ENCODE data around the gene RMC1.
"Not testable (repeated sequence)": the region's sequence is repeated elsewhere in the genome, so short reads cannot be mapped to it uniquely, and the experiment has no call there.

The RMC1 gene

DNA sequence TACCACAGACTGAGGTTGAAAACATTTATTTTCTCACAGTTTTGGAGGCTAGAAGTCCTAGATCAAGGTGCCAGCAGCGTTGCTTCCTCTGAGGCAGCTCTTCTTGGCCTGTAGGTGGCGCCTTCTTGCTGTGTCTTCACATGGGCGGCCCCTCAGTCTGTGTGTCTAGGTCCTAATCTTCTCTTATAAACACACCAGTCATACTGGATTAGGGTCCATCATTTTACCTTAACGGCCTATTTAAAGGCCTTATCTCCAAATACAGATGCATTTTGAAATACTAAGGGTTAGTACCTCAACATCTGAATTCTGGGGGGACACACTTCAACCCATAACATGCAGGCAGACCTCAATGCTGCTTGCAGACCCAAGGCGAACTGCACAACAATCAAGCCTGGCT lies 4.4 kb upstream of the RMC1 start:
- peak; percentile 70 for DNase-seq

DNA sequence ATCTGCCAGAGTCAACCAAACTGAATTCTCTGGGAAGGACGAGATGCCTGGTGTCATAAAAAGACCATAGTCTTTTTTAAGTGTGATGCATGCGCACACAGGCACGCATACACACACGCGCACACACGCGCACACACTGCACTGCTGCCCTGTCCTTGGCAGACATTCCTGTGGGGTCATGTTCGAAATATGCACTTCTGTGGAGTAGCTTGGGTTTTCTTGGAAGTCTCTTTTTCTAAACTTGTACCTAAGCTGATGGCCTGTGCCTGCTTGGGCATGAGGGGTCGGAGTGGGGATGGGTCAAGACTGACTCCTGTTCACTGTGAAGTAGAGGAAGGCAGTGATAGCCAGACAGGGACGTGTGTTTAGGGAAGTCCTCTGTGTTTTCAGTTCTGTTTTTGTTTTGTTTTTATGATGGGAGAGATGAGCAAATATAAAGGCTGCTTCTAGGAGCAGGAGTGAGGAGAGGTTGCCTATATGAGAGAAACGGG lies 4.0 kb upstream of the RMC1 start:
- DNase-seq: no peak

DNA sequence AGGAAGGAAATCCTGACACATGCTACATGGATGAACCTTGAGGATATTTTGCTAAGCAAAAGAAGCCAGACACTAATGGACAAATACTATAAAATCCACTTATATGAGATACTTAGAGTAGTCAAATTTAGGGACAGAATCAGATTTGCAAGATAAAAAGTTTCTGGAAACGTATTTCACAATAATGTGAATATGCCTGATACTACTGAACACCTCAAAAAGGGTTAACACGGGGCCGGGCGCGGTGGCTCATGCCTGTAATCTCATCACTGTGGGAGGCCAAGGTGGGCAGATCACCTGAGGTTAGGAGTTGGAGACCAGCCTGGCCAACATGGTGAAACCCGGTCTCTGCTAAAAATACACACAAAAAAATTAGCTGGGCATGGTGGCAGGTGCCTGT lies 1.7 kb upstream of the RMC1 start:
- DNase-seq: no peak

DNA sequence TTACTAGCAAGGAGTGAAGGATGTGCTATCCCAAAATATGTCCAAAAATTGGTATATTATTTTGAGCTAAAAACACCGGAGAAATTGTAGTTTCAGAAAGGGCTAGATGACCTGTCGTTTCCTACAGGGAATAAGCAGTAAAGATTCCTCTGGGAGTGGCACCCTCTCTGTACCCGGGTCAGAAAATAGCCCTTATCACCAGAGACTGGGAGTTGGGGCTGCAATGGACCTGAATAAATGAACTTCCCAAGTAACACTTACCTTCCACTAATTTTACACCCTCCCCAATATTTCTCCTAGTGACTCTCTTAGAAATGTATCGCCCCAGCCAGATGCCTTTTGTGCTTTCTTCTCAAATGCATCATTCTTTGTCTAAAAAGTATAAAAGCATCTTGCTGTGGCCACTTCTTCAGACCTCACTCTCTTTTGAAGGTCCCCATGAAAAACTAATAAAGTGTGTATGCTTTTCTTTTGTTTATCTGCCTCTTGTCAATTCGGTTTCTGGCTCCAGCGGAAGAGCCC lies 734 bp upstream of the RMC1 start:
- DNase-seq: no peak

DNA sequence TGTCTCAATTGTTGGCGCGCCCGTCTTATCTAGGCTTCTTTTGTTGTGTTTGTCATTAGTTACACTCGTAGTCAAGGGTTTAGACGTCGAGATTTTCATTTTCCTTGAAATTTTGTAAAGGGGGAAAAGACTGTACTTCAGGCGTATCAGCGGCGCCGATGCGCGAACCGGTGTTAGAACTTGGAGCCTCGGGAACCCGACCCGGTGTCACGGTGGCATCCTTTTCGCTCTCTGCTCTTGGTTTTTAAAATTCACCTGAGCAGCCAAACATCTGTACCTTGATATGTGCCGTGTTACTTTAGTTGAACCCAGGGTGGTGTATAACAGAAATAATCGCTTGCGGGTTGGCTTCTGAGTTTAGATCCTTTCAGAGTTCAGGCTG lies 643 bp downstream of the RMC1 start:
- no peak for DNase-seq

DNA sequence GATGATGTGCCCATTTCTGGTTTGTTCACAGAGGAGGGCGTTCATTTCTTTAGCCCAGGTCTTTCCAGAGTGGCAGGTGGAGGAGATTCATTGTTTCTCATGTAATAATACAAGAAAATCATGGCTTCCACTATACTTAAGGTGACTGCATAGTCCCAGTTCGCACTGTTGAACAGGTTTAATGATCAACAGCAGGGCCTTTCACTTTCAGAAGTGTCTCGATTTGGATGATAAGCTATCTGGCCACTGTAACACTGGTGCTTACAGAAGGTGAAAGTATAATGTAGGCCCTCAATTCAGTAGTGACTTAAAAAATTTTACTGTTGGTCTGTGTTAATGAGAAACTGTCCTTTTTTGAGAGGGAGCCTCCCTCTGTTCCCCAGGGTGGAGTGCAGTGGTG lies 1.4 kb downstream of the RMC1 start:
- no peak for DNase-seq

DNA sequence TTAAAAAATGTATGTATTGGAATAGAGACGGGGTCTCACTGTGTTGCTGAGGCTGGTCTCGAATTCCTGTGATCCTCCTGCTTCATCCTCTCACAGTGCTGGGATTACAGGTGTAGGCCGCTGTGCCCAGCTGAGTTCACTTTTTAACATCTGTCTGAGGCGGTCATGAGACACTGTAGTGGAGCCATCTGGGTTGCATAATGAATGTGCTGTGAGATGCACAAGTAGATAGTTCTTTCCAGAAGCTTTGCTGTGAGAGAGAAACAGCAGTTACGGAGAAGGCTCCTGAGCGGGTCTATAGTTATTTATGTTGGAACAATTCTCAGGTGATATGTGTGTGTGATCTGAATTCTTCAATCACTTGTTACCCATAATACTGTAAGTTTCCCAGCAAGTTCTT lies 3.1 kb downstream of the RMC1 start:
- no peak for DNase-seq

DNA sequence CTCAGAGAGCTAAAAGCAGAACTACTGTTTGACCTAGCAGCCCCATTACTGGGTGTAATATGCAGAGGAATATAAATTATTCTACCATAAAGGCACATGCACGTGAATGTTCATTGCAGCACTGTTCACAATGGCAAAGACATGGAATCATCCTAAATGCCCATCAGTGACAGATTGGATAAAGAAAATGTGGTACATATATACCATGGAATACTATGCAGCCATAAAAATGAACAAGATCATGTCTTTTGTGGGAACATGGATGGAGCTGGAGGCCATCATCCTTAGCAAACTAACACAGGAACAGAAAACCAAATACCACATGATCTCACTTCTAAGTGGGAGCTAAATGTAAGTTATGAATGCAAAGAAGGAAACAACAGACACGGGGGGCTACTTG lies 7.6 kb downstream of the RMC1 start:
- not testable (repeated sequence) for DNase-seq

DNA sequence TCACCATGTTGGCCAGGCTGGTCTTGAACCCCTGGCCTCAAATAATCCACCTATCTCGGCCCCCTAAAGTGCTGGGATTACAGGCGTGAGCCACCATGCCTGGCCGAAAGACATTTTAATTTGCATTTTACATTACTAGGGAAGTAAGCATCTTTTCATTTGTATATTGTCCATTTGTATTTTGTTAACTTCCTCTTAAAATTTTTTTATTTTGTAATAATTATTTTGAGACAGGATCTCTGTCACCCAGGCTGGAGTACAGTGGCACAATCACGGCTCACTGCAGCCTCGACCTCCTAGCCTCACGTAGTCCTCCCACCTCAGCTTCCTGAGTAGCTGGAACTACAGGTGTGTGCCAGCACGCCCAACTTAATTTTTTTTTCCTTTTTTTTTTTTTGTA lies 8.9 kb downstream of the RMC1 start:
- not testable (repeated sequence) for DNase-seq

DNA sequence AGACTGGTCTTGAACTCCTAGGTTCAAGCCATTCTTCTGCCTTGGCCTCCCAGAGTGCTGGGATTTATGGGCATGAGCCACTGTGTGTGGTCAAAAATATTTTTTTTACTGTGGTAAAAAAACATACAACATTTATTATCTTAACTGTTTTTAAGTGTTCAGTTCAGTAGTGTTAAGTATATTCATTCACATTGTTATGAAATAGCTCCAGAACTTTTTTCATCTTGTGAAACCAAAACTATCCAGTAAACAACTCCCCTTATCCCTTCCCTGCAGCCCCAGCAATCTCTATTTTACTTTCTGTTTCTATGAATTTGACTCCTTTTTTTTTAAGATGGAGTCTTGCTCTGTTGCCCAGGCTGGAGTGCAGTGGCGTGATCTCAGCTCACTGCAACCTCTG lies 9.3 kb downstream of the RMC1 start:
- no peak for DNase-seq

DNA sequence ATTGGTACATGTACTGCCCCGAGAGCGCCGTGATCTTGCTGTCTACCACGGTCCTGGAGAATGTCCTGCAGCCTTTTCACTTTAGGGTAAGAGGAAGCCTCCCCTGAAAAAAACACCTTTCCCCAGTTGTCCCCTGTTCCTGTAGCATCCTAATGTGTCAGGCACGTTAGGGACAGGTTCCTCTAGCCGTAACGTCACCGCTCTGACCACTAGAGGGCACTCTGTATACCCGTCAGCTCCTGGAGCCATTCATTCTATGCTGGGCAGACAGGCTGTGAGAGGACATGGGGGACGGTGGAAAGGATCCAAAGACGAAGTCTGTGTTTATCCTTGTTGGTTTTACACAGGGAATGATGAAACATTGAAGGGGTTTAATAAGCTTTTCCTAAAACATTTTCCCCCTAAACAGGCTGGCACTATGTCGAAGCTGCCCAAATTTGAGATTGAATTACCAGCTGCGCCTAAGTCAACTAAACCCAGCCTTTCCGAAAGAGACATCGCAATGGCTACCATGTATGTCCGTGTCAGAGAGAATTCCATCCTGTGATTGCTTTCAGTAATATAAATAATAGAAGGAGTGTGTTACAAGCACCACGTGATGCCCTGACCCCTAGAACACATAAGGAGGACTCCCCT lies 12.7 kb downstream of the RMC1 start:
- peak; percentile 62 for DNase-seq

DNA sequence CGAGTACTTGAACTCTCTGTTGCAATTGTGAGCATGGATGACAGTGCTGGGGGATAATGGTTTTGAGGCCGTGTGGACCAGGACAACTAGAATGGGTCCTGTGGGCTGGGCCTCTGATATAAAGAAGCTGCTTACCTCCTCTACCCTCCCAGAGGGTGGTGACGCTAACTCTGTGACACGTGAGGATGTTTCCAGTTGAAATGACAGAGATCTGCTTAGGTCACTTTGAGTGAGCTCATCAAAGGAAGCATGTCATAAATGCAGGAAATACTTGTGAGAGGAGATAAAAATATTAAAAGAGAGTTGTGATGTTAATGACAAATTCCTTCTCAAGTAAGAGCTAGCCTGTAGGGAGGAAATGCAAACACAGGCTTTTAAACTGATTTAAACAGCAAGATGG lies 16.4 kb downstream of the RMC1 start:
- DNase-seq: no peak

DNA sequence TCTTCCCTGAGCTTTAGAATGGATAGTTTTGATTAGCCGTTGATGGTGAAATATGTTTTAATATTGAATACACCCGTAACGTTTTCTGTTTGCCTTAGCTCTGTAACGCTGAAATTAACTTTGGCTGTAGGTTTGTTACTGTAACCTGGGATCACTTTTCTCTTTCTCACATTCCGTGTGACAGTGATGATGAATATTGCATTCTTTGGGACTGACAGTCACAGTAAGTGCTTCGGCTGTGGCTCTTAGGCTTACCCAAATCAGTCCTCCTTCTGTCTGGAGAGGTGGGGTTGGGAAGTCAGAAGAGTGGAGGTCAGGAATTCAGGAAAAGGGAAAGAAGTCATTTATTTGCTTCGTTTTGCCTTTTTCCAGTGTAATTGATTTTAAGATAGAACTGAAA lies 18.0 kb downstream of the RMC1 start:
- DNase-seq: no peak

DNA sequence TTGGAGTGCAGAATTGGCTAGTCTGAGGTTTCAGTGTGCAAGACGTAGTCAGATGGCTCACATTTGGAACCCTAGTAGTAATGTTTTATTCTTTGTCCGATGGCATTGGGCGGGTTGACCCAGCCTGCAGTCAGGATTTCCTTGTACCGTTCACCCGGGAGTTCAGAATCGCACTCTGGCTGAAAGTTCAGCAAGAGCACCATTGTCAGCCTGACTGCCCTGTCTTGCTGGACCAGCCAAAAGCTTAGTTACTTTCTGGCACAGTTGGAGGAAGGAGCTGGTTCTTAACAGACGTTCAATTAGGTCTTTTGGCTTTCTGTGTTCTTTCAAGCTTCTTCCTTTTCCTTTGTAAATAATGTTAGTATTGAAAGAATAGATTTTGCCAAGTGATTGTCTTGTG lies 18.6 kb downstream of the RMC1 start:
- no peak for DNase-seq

DNA sequence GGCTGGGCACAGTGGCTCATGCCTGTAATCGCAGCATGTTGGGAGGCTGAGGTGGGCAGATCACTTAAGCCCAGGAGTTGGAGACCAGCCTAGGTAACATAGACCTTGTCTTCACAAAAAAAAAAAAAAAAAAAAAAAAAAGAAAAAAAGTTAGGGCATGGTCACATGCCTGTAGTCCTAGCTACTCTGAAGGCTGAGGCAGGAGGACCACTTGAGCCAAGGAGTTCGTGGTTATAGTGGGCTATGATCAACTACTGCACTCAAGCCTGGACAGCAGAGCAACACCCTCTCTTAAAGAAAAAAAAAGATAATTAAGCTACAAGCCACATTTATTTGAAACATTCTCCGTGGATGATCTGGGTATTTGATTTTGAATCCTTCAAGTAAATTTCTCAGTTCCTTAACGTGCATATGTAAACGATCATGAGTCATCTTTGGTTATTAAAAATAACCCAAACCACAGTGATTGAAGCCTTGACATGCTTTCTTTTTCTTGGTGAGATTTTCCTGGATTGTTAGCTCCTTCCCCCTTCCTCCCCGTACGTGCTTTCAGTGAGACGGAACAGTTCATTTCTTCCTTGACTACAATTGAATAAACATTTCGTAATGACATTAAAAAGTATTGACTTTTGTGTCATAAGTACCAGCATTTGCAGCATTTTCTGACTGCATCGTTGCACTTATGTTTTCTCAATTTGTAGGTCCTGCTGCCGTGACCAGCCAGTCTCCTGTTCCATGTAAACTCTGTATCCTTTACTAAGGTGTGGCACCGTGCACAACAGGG lies 20.3 kb downstream of the RMC1 start:
- DNase-seq: no peak

DNA sequence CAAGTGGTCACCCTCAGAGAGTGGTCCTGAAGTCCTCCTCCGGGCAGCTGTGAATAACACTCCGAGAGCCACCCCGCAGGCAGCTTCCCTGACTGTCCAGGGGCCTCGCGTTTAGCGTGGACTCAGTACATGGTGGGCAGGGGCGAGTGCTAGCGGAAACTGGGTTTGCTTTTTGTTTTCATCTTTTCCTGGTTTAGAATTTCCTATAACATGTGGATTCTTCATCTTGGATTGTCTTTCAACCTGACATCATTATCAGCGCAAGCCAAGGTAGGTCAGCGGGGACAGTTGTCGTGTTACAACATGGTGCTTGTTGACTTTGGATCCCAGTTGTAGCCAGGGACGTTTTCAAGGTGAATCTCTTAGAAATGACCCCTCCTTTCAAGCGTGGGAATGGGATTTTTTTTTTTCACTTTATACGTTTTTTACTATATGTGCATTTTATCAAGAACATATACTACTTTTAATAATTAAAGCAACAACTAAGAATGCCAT lies 20.9 kb downstream of the RMC1 start:
- no peak for DNase-seq

DNA sequence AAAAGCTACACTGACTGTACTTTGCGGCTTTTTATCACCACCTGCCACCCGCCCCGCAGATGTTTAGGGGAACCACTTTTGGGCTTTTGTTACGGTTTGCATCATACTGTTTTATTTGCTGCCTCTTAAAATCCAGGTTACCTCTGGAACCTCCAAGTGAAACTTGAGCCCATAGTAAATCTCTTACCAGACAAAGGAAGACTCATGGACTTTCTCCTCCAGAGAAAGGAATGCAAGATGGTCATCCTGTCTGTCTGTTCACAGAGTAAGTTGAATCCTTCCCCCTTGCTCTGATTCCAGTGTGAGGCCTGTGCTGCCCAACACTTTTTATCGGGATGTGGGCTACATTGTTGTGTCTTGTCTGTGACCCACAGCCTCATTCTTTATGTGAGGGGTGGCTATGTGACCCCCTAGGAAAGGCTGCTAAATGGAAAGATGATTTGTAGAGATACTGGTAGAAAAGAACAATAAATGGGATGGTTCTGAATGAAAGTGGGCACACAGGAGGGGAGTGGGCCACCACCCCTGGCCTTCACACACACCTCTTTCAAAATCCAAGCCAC lies 23.3 kb downstream of the RMC1 start:
- DNase-seq: no peak

DNA sequence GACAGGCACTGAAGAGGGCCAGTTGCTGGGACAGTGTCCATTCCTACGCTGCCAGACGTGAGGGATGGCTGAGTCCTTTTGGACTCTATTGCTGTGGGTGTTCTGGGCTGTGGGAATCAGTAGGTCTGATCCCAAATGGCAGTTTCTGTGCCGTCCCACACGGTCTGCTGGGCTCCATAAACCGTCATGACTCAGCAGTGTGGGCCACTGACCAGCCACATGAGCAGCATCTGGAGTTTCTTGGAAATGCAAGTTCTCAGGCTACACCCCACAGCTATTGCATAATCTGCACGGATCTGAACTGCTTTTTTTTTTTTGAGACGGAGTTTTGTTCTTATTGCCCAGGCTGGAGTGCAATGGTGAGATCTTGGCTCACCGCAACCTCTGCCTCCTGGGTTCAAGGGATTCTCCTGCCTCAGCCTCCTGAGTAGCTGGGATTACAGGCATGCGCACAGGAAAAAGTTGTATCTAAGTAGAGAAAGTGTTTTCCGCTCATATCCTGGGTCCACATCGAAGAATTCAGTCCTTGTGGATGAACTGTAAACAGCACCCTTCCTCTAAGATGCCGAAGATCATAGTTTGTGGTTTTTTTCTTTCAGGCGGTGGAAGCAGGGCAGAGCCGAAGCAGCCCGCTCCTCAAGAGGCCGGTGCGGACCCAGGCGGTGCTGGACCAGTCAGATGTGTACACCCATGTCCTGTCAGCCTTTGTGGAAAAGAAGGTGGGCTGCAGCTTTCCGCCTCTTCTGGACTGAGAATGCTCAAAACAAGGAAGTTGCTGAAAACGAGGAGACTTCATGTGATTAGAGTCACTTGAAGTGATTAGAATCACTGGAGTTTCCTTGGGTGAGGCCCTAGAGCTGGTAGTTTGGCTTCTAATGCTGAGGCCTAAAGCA lies 25.5 kb downstream of the RMC1 start:
- DNase-seq: no peak

DNA sequence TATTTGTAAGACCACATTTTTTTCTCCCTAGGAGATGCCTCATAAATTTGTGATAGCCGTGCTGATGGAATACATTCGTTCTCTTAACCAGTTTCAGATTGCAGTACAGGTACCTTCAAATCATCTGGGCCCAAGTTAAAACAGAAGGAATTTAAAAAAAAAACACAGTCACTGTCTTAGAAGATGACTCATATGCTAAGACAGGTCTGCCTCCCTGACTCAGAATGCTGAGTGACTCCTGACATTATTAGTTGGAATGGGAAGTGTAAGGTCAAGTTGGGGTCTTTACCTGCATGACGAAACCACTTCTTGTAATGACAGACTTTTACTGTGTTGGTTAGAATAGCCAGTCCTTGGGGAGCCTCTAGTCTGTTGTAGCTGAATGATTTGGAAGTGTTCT lies 26.3 kb downstream of the RMC1 start:
- no peak for DNase-seq

DNA sequence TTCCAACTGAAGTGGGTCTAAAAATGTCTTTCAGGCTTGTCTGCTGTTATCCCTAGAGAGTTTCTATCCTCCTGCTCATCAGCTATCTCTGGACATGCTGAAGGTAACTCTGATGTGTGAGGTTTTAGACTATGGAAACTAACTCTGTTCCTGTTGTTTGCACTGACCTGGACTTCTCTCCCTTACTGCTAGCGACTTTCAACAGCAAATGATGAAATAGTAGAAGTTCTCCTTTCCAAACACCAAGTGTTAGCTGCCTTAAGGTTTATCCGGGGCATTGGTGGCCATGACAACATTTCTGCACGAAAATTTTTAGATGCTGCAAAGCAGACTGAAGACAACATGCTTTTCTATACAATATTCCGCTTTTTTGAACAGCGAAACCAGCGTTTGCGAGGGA lies 26.9 kb downstream of the RMC1 start:
- DNase-seq: no peak

DNA sequence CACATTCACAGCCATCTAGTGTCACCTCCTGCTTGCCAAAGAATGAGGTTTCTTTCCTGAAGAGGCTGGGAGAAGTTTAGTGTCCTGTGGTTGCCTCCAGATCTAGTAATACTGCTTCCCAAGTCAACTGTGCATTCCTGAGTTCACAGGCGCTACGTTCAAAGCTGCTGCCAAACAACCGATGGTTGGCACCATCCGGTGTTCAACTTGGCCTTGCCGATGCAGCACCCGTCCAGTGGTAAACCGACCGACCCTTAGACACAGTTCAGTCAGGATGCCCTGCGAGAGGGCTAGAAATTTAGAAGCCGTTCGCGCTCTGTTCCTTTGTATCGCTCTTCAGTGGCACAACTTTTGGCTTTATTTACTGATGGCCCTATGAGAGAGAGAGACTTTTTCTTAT lies 28.6 kb downstream of the RMC1 start:
- no peak for DNase-seq

DNA sequence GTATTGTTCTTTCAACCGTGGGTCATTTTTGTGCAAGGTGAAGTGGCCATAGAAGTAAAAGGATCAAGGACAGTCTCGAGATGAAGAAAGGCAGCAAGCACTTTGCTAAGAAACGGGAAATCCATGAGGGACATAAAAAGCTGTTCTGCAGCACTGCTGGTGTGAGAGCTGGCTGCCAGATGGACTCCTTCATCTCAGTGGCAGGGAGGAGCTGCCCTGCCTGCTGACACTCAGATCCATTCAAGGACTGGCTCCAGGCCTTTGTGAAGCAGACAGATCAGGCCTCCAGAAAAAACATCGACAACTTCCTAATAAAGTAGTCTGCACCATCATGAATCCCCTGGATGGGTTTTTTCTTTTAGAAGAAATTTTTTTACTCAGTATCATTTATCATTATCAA lies 29.5 kb downstream of the RMC1 start:
- no peak for DNase-seq

DNA sequence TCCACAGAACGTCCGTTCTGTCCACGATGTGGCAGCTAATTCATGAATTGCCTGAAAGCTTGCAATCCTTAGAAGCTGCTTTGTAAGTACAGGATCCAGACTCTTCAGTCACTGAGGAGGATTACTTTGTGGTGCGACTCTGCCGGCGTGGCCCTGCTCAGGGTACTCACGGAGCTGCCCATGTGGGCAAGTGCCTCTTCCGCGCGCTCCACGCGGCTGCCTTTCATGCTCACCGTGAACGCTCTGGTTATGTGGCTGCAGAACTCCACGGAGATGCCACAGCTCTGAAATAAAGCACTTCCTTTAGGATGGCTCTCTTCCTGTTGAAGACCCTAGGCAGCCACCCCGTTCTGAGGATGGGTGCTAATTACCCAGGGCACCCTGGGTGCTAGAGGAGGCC lies 31.0 kb downstream of the RMC1 start:
- DNase-seq: no peak
